IPS-18a (cell line): ENCODE results near the gene SPOPL.

Experiments
- H3K27ac ChIP-seq: one replicate; pipeline ENCODE4 v1.5.1; 2013; ENCODE audit warnings: low read length
- H3K27me3 ChIP-seq: one replicate; pipeline ENCODE4 v1.6.1; 2013; ENCODE audit warnings: mild to moderate bottlenecking, low read length; ENCODE audit not compliant: control insufficient read depth, insufficient read depth
- H3K36me3 ChIP-seq: one replicate; pipeline ENCODE4 v1.6.1; 2013; ENCODE audit warnings: low read depth, low read length; ENCODE audit not compliant: control insufficient read depth
- H3K4me1 ChIP-seq: one replicate; pipeline ENCODE4 v1.6.1; 2013; ENCODE audit warnings: low read depth, low read length; ENCODE audit not compliant: control insufficient read depth
- H3K4me3 ChIP-seq: one replicate; pipeline ENCODE4 v1.5.1; 2013; ENCODE audit warnings: low read length
- H3K9ac ChIP-seq: one replicate; pipeline ENCODE4 v1.6.1; 2013; ENCODE audit warnings: mild to moderate bottlenecking, low read length, moderate library complexity
- H3K9me3 ChIP-seq: one replicate; pipeline ENCODE4 v1.6.1; 2013; ENCODE audit warnings: low read depth, low read length; ENCODE audit not compliant: control insufficient read depth

SPOPL gene

DNA sequence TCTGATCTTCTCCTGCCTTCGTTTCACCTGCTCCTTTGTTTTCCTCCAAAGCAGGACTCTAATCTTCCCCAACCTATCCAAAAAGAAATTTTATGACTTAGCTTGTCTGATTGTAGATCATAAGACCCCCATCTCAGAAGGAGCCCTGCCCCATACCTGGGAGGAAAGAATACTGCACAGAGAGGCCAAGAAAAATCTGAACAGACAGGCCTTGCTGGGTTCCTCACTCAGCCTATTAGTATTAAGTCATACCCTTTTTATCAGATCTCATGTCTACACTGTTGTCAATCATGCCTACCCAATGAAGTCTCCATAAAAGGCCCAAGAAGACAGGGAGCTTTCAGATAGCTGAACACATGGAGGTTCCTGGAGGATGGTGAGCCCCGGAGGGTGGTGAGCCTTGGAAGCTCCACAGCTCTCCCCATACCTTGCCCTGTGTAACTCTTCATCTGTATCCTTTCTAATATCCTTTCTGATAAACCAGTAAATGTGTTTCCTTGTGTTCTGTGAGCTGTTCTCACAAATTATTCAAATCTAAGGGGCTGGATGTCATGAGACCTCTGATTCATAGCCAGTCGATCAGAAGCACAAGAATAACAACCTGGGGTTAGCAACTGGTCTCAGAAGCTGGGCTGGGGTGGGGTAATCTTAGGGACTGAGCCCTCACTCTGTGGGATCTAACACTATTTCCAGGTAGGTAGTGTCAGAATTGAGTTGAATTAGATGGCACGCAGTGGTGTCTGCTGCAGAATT is 108.8 kb downstream of the SPOPL start:
- Histone ChIP-seq H3K4me3 (no peak overlapping the region), H3K27ac (no peak overlapping the region), H3K9ac (no peak overlapping the region), H3K36me3 (no peaks in the 10 kb centered on the region), H3K27me3 (no peaks in the 10 kb centered on the region), H3K9me3 (no peaks in the 10 kb centered on the region), H3K4me1 (no peaks in the 10 kb centered on the region)

DNA sequence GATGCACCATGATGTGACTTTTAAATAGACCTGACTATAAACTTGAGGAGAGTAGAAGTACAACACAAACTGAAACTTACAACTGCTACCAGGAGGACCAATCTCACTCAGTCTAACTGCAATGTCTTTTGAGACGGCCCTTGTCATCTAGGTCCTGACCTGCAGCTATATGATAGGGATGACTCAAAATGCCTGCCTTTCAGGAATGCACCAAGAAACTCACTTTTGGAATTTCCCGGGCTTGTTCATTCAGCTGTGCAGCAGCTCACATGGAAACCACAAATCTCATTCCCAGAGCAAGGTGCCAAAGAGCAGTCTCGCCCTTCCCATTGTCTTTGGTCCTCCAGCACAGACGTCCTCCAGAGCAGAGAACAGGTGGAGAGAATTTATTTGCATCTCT is 113.7 kb downstream of the SPOPL start:
- Histone ChIP-seq H3K9me3 (no peaks in the 10 kb centered on the region), H3K9ac (no peak overlapping the region), H3K27me3 (no peaks in the 10 kb centered on the region), H3K4me1 (no peaks in the 10 kb centered on the region), H3K4me3 (no peak overlapping the region), H3K27ac (no peak overlapping the region), H3K36me3 (no peaks in the 10 kb centered on the region)

GRCh38 chr2:138617026-138617425 is 115.5 kb downstream of the SPOPL start:
- Histone ChIP-seq H3K4me1 (no peaks in the 10 kb centered on the region), H3K36me3 (no peaks in the 10 kb centered on the region), H3K27ac (no peak overlapping the region), H3K4me3 (no peak overlapping the region), H3K9me3 (no peaks in the 10 kb centered on the region), H3K27me3 (no peaks in the 10 kb centered on the region), H3K9ac (no peak overlapping the region)

DNA sequence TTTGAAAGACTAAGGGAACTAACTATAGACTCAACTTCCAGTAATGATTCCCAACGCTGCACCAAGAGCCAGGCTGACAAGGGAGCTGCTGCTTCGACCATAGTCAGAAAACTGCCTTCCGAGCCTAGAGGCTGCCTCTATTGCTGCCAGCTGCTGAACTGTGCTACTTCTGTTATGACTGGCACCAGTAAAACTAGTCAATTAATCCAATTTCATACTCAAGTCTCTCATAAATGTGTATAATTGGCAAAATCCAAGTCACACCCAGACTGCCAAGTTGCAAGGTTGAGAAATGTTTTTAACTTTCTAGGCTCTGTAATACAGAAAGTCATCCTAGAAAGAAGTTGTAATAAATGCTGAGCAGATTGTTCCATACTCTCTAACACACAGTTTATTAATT is 117.4 kb downstream of the SPOPL start:
- Histone ChIP-seq H3K9me3 (no peaks in the 10 kb centered on the region), H3K36me3 (no peaks in the 10 kb centered on the region), H3K4me1 (no peaks in the 10 kb centered on the region), H3K27ac (no peak overlapping the region), H3K27me3 (no peaks in the 10 kb centered on the region), H3K9ac (no peak overlapping the region), H3K4me3 (no peak overlapping the region)

- Histone ChIP-seq H3K27ac (no peak overlapping the region), H3K9me3 (no peaks in the 10 kb centered on the region), H3K9ac (no peak overlapping the region), H3K4me3 (no peak overlapping the region), H3K36me3 (no peaks in the 10 kb centered on the region), H3K27me3 (no peaks in the 10 kb centered on the region), H3K4me1 (no peaks in the 10 kb centered on the region)
Measured at GRCh38 chr2:138620431-138620830, 118.9 kb downstream of the SPOPL start.

DNA sequence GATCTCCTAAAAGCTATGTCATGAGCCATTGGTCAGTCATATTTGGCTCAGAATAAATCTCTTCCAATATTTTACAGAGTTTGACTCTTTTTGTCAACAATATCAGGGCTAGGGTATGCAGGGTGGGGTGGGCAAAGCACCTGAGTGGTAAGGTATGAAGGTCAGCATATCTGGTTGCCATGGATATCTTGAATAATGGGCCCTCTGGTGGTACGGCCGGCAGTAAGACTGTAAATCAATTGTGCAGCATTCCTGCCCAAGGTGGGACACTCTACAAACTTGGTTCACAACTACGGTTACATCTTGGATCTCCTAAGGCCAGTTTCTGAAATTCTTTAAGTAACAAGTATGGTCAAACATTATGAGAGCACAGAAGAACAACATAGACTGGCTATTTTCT is 119.6 kb downstream of the SPOPL start:
- Histone ChIP-seq H3K9me3 (no peaks in the 10 kb centered on the region), H3K36me3 (no peaks in the 10 kb centered on the region), H3K9ac (no peak overlapping the region), H3K4me1 (no peaks in the 10 kb centered on the region), H3K4me3 (no peak overlapping the region), H3K27me3 (no peaks in the 10 kb centered on the region), H3K27ac (no peak overlapping the region)

GRCh38 chr2:138622613-138623012 is 121.0 kb downstream of the SPOPL start:
- Histone ChIP-seq H3K4me1 (no peaks in the 10 kb centered on the region), H3K27me3 (no peaks in the 10 kb centered on the region), H3K36me3 (no peaks in the 10 kb centered on the region), H3K9ac (no peak overlapping the region), H3K4me3 (no peak overlapping the region), H3K27ac (no peak overlapping the region), H3K9me3 (no peaks in the 10 kb centered on the region)
